ENCODE measurements around the gene CASP8AP2.
"Not testable (repeated sequence)": the region's sequence is repeated elsewhere in the genome, so short reads cannot be mapped to it uniquely, and the experiment has no call there.

Gene CASP8AP2

DNA sequence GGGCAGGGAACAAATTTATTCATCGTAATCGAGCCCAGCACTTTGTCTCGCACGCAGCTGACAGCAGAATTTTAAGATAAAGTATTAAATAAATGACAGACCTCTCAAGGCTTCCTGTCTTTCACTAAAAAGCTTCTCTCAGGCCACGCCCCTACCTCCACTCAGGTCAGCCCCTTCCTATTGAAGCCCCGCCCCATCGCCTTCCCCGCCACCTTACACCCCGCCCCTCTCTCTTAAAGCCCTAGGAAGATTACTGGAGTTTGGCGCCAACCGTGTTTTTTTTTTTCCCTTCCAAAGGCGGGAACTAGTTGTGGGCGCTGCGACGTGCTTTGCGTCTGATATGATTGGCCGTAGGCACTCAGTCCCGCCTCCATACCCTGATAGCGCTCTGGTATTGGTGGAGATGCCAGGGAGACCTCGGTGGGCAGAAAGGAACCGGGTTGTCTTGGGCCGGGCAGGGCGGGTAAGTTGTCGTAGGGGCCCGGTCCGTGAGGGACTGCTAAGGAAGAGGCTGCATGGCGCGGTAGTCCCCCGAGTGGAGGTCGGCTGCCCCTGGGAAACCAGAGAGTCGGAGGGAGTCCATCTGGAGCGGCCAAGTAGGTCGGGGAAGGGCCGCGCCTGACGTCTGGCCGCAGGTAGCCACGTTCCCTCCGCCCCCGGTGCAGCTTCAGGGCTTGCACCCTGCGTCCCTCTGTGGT, at the start of gene CASP8AP2:
CASP8AP2 (plus strand) TSS at position 409 of the 698 bp plus-strand sequence.
- peak; percentile 97 for DNase-seq

DNA sequence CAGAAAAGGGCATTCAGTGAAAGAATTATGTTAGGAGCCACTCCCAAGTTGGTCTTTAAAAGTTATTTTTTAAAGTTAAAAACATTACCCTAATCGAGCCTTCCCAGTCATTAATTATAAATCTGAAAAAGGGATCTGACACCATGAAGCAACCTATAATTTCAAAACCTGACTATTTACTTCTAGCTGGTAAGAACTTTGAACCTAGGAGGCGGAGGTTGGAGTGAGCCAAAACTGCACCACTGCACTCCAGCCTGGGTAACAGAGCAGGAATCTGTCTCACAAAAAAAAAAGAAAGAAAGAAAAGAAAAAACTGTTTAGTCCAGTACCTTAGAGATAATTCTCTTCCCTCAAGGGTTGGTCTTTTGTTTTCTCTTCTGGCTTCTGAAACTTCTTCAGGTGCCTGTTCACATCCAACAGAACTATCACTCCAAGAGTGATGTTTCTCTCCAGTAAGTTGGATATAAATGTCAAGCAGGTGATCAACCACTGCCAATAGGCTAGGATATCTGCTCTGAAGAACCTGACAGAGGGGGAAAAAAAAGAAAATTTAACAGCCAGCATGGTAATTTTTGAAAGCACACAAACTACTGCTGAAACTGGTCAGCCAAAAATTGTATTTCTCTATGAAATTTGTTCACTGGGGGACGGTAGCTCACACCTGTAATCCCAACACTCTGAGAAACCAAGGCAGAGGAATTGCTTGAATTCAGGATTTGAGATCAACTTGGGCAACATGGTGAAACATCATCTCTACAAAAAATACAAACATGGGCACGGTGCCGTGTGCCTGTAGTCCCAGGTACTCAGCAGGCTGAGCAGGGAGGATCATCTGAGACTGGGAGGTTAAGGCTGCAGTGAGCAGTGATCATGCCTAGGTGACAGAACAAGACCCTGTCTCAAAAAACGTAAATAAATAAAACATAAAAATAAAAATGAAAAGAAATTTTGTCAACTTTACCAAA, 48.3 kb upstream of the CASP8AP2 start:
- DNase-seq: no peak

- no peak for DNase-seq
Measured at GRCh38 chr6:89782222-89782621, 47.5 kb upstream of the CASP8AP2 start.

- DNase-seq: not testable (repeated sequence)
Measured at GRCh38 chr6:89783293-89783692, 46.4 kb upstream of the CASP8AP2 start.

DNA sequence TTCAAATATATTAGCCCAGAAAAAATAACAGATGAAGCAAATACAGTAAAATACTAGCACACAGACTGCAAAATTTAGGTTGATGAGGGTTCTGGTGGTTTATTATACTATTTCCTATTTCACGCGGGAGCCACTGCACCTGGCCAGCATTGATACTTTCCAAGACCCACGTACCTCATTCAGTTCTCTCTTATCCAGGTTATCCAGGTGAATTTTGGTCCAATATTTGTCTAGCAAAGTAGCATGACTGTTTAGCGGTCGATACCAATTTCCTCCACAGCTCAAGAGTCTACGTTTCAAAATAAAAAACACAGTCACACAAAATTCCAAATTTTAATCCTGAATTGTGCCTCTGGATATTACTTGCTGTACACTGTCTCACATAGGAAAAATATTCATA, 44.8 kb upstream of the CASP8AP2 start:
- DNase-seq: no peak

GRCh38 chr6:89786970-89787369, 42.7 kb upstream of the CASP8AP2 start:
- no peak for DNase-seq

DNA sequence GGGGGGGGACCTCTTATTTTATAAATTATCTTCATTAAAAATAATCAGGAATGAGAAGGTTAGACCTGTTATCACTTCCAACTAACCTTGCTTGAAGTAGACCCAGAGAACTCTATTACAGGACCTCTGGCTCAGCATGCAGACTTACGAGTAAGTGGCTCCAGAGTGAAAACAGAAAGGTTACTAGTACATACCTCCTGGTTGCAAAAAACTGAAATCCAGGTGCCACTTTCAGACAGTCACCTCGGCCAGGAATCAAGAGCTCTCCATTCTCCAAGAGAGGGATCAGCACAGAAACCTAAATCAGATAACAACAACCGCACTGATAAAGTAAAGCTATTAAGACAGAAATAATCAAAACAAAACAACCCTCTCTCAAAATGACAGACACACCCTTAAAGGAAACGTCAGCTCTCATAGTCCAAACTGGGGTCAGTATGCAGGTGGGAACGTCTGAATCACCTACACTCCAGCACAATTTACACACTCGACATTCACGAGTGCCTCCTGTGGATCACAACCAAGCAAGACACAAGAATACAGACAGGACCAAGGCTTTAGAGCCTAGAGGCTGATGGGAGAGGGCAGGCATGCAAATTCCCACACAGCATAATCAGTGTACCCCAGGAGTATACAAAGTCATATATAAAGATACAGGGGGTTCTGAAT, 41.9 kb upstream of the CASP8AP2 start:
- DNase-seq: no peak

DNA sequence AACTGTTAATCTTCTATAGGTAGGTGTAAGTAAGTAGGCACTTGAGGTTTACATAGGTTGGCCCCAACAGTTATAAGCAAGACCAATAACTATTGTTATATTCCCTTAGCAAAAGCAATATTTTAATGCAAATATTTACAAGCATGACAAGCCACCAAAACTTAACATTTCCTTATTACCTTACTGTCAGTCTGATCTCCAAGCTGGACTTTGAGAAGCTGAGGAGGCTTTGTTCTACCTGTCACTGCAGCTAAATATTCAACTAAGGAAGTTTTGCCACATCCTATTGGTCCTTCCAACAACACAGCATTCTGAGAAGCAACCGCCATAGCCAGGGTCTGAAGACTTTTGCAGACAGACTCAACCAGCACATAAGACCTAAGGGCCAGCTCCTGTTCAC, 39.7 kb upstream of the CASP8AP2 start:
- DNase-seq: no peak

GRCh38 chr6:89790403-89790802, 39.3 kb upstream of the CASP8AP2 start:
- DNase-seq: no peak

- no peak for DNase-seq
Measured at GRCh38 chr6:89792881-89793280, 36.8 kb upstream of the CASP8AP2 start.

GRCh38 chr6:89793586-89793985, 36.1 kb upstream of the CASP8AP2 start:
- no peak for DNase-seq

DNA sequence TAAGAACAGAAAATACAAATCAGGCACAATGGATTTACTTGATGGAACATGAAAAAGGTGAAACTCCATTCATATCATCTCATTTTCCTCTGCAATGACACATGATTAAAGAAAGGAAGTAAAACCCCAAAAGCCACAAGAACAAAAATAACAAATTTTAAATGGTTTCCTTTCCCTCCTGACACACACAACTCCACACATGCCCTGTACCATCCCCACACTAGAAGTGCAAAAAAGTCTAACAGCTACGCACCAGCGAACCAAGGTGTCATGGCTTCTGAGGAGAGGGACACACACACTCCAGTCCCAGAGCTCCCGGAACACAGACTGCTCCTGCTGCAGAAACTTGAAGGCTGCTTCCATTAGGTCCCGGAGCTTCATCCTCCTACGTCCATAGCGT, 35.4 kb upstream of the CASP8AP2 start:
- DNase-seq: no peak

DNA sequence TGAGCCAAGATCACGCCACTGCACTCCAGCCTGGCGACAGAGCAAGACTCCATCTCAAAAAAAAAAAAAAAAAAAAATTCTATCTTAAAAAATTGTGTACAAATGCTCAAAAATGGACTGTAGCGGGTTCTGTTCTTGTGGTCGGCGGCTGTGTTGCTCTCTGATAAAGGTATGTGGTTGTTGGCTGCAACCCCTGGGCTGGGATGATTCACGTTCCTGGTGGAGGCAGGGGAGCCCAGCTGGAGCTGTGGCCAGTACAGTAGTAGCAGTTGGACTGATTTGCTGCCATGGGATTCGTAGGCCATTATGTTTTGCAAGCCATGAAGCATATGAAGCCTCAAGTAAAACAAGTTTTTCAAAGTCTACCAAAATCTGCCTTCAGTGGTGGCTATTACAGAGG, 32.4 kb upstream of the CASP8AP2 start:
- DNase-seq: no peak

DNA sequence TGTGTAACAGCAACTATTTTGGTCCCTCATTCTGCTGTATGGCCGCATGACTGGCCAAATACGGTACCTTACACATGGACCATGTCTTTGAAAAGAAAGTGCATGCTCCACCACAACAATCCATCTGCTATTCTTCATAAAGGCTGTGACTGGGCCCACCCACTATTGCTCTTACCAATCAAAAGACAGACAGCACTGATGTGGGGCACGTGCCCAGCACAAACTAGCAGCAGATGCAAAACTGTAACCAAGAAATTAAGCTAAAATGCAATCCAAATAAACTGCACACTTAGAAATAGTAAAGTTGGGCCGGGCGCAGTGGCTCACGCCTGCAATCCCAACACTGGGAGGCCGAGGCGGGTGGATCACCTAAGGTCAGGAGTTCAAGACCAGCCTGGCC, 30.6 kb upstream of the CASP8AP2 start:
- no peak for DNase-seq

- no peak for DNase-seq
Measured at GRCh38 chr6:89799756-89800155, 29.9 kb upstream of the CASP8AP2 start.

DNA sequence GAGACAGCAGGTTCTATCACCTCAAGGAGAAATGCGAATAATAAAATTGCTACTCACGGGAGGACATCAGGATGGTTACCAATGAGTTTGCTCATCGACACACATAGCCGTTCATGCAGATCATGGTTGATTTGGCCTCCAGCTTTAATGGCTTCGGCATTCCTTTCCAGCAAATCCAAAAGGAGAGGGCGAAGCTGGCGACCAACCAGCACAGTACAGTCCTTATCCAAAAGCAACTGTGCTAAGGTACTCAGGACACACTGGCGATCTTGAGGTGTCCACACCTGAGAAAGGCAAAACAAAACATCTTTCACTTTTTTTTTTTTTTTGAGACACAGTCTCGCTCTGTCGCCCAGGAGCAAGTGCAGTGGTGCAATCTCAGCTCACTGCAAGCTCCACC, 26.4 kb upstream of the CASP8AP2 start:
- DNase-seq: no peak

DNA sequence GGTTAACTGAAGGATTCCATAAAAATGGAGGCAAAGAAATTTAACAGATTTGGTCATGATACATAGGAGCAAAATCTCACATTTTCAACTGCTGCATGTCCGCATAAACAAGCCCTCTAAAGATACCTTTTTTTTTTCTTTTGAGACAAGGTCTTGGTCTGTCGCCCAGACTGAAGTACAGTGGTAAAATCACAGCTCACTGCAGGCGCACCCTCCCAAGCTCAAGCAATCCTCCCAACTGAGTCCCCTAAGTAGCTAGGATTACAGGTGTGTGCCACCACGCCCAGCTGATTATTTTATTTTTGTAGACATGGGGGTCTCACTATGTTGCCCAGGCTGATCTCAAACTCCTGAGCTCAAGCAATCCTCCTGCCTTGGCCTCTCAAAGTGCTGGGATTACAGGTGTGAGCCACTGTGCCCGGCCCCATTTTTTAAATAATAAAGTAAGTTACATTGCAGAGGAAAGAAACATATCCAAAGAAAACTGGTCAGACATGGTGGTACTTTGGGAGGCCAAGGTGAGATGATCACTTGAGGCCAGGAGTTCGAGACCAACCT, 23.8 kb upstream of the CASP8AP2 start:
- no peak for DNase-seq

DNA sequence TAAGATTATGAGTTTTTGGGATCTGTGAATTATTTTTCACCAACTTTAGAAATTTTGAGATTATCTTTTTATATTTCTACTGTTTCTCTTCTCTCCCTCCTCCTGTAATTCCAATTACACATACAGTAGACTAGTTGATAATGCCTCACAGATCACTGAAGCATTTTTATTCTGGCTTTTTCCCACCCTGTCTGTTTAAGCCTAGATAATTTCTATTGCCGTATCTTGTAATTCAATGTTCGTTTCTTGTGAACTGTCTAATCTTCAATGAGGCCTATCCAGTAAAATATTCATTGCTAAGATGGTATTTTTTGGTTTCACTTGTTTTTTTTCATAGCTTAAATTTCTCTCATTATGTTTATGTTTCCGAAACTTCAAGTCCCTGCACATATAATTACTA, 22.1 kb upstream of the CASP8AP2 start:
- DNase-seq: no peak

GRCh38 chr6:89813422-89813821, 16.3 kb upstream of the CASP8AP2 start:
- not testable (repeated sequence) for DNase-seq

GRCh38 chr6:89817481-89817880, 12.2 kb upstream of the CASP8AP2 start:
- DNase-seq: no peak

DNA sequence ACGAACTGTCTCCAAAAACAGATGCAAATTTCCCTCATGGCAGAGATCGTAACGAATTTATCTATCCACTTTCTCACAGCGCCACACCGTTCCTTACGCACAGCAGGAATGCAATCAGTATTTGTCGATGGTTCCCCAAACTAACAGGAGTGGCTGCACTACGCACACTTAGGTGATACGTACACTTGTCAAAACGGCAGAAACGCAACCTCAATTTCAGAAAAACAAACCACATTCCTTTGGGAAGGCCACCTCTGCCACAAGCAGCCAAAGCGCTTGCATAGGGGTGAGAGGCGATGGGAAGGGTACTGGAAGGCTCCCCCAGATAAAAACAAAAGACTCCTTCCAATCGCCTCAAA, 10.7 kb upstream of the CASP8AP2 start:
- no peak for DNase-seq

- DNase-seq: peak; percentile 91
Measured at GRCh38 chr6:89819336-89820130, 10.1 kb upstream of the CASP8AP2 start, which contains the start of gene MDN1. TSS of gene MDN1 (minus strand) at chr6:89819794. CDS start at chr6:89819607, 187 bp downstream.
